ENCODE measurements around the gene TACC3. TPM values are rescaled to one million over a fixed set of nuclear protein-coding genes. Genes with fewer than 3 reads are reported as not detected.
A peak's percentile ranks its signal among the peaks of the same experiment; 100 is the strongest.

TACC3 gene
- total RNA-seq, 1 donor, result 23.9 TPM

DNA sequence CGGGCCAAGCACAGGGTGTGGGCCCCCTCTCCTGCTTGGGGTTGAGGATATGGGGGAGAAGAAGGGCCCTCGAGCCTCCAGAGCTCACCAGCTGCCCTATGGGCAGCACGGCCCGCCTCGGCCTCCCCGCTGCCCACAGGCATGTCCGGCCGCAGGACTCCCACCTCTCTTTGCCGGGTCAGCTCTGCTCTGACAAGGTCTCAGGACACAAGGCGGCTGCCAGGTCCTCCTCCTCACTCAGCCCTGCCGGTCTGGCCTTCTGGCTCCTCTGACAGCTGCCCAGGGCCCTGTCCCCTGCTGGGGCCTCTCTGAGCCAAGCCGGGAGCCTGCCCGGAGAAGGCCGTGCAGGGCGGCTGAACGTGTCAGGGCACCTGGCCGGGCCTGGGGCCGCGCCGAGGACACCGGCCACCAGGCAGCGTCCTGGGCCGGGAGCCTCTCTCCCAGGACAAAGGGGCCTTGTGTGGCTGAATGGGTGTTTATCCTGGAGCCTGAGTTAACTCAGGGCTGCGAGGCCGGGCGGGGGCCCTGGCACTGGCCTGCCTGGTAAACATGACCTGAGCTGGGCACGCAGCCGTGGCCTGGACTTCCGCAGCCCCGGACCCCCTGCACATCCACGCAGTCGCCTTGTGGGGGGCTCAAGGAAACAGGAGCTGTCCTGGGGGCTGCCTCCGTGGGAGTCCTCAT is 25.7 kb downstream of the TACC3 start:
- TF ChIP-seq, protein P1, sequence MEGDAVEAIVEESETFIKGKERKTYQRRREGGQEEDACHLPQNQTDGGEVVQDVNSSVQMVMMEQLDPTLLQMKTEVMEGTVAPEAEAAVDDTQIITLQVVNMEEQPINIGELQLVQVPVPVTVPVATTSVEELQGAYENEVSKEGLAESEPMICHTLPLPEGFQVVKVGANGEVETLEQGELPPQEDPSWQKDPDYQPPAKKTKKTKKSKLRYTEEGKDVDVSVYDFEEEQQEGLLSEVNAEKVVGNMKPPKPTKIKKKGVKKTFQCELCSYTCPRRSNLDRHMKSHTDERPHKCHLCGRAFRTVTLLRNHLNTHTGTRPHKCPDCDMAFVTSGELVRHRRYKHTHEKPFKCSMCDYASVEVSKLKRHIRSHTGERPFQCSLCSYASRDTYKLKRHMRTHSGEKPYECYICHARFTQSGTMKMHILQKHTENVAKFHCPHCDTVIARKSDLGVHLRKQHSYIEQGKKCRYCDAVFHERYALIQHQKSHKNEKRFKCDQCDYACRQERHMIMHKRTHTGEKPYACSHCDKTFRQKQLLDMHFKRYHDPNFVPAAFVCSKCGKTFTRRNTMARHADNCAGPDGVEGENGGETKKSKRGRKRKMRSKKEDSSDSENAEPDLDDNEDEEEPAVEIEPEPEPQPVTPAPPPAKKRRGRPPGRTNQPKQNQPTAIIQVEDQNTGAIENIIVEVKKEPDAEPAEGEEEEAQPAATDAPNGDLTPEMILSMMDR (IDR thresholded peaks at IDR 0.05; ENCODE audit: insufficient read depth, low read length), result no peak
- H3K4me3 ChIP-seq (ENCODE audit: low read depth, low read length), result no peak overlapping the region
- no peak for DNase-seq (ENCODE audit: low read depth)

DNA sequence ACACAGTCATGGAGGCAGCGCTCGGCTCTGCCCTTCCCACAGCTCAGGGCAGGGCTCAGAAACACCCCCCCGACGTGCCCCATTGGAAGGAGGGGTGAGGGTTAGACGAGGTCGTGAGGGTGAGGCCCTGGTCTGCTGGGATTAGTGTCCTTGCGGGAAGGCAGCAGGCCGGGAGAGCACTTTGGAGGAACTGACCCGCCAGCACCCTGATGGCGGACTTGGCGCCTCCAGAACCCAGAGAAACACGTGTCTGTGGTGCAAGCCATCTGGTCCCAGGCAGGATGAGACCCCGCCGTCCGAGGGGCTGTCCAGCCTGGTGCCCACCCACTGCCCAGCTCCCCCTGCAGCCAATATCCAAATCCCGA is 26.3 kb downstream of the TACC3 start:
- TF ChIP-seq, protein P1 (IDR thresholded peaks at IDR 0.05; ENCODE audit: insufficient read depth, low read length), result no peak
- no peak overlapping the region for H3K4me3 ChIP-seq (ENCODE audit: low read depth, low read length)
- DNase-seq (ENCODE audit: low read depth), result no peak

DNA sequence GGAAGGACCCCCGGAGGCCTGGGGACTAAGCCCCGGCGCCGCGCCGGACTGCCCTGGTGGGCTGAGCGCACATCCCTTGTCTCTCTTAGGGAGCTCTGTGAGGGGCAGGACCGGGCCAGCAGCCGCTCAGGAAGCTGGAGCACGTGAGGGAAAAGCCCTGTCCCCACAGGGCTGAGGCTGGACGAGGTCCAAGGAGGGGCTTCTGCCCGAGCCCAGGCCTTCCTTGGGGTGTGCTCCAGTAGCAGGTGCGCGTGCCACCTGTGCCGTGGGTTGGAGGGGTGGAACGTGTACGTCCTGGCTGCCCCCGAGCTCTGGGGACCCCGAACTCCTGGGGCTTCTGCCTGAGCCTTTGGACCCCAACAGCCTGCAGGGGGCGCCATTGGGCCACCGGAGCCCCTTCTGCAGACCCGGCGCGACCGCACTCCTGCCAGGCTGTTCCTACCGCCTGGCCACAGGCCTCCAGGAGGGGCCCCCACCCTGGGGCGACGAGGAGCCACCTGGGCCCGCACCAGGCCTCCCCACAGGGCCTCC is 27.2 kb downstream of the TACC3 start:
- TF ChIP-seq, protein P1 (IDR thresholded peaks at IDR 0.05; ENCODE audit: insufficient read depth, low read length), result peak; percentile 77
- peak overlapping the region; percentile 14 for H3K4me3 ChIP-seq (ENCODE audit: low read depth, low read length)
- DNase-seq (ENCODE audit: low read depth), result peak; percentile 57

DNA sequence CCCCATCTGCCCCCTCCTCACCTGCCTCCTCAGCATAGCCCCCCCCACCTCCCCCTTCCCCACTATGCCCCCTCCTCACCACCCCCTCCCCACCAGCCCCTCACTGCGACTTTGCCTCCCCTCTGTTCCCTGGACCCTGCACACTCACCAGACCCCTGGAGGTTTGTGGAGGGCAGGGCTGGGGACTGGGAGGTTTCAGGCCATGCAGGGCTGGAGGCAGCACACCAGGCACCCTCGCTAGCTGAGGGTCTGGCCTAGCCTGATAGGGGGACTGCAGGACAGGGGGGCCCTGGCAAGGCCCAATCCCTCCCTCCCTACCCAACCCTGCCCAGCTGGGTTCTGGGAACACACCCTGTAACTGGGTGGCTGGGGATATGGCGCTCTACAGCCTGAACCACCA is 28.0 kb downstream of the TACC3 start:
- no peak overlapping the region for H3K4me3 ChIP-seq (ENCODE audit: low read depth, low read length)
- DNase-seq (ENCODE audit: low read depth), result no peak
- TF ChIP-seq, protein P1 (IDR thresholded peaks at IDR 0.05; ENCODE audit: insufficient read depth, low read length), result no peak

DNA sequence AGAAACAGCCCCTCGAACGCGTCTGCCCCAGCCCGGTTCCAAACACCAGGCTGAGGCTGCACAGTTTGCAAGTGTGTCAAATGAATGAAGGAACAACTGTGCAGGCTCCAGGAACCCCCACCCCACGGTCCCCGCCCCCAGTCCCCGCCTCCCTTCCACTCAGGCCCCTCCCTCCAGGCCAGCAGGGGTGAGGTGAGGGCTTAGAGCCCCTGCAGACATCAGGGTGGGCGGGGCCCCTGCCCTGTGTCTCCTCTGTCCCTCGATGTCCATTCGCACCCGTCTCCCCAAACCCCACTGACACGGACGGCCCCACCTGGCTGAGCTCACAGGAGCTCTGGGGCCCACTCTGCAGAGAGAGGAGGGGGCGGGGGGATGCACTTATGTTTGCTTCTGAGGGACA is 28.5 kb downstream of the TACC3 start:
- no peak for DNase-seq (ENCODE audit: low read depth)
- no peak overlapping the region for H3K4me3 ChIP-seq (ENCODE audit: low read depth, low read length)
- TF ChIP-seq, protein P1 (IDR thresholded peaks at IDR 0.05; ENCODE audit: insufficient read depth, low read length), result no peak

DNA sequence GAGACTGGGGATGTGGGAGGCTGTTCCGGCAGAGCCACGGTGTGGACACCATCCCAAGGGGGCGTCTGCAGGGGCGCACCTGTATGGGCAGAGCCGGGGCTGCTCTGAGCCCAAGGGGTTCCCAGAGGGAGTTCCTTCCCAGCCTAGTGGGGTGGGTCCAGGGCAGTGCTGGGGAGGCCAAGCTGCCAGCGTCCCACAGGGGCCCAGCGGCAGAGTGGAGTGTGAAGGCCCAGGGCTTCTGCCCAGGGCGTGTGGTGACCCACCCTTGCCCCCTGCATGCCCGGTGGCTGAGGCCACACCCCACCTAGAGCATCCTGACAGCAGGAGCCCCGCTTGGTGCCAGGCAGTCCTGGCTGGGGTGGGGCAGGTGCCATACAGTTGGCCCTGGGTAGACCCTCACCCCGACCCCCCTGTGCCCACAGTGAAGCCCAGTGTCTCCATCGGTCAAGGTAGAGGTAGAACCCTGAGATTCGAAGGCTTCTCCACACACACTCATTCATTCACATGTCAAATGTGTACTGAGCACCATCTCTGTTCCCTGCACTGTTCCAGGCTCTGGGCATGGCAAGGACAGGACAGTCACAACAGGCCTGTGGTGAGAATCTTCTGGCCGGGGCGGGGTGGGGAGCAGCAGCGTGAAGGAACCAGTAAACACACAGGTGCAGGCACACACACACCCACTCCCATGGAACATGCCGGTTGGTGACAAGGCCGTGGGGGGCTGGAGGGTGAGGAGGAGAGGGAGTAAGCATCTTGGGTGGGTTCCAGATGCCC is 29.2 kb downstream of the TACC3 start:
- TF ChIP-seq, protein P1 (IDR thresholded peaks at IDR 0.05; ENCODE audit: insufficient read depth, low read length), result no peak
- no peak overlapping the region for H3K4me3 ChIP-seq (ENCODE audit: low read depth, low read length)
- no peak for DNase-seq (ENCODE audit: low read depth)

Measured in fibroblast of the aortic adventitia (primary cell).